Skeletal muscle tissue (tissue), 4 donors: ENCODE measurements around the gene KRTAP16-1. TPM values are rescaled to one million over a fixed set of nuclear protein-coding genes. Genes with fewer than 3 reads are reported as not detected.

Experiments used
- H3K27ac ChIP-seq: one replicate; pipeline ENCODE4 v1.7.0; 2013; ENCODE audit warnings: mild to moderate bottlenecking, low read depth, low read length, inconsistent platforms
- H3K27me3 ChIP-seq, 3 donors: one replicate each; pipeline ENCODE4 v1.7.0; 2013; ENCODE audit warnings: low read length in 3 of 3; ENCODE audit not compliant: control insufficient read depth in 3 of 3, insufficient read depth in 3 of 3
- H3K36me3 ChIP-seq, 3 donors: one replicate each; pipeline ENCODE4 v1.7.0; 2013; ENCODE audit warnings: low read length in 3 of 3; ENCODE audit not compliant: control insufficient read depth in 3 of 3, insufficient read depth in 3 of 3
- H3K4me1 ChIP-seq, 3 donors: one replicate each; pipeline ENCODE4 v1.7.0; 2013; ENCODE audit warnings: low read length in 3 of 3, mild to moderate bottlenecking in 3 of 3; ENCODE audit not compliant: control insufficient read depth in 3 of 3, insufficient read depth in 3 of 3
- H3K4me3 ChIP-seq, 3 donors: one replicate each; pipeline ENCODE4 v1.7.0; 2013; ENCODE audit warnings: low read length in 3 of 3
- H3K9ac ChIP-seq, 3 donors: one replicate each; pipeline ENCODE4 v1.7.0; 2013; ENCODE audit warnings: low read length in 3 of 3, mild to moderate bottlenecking in 3 of 3, moderate library complexity in 2 of 3, low read depth in 1 of 3
- H3K9me3 ChIP-seq, 3 donors: one replicate each; pipeline ENCODE4 v1.7.0; 2013; ENCODE audit warnings: low read length in 3 of 3; ENCODE audit not compliant: control insufficient read depth in 3 of 3
- total RNA-seq: library from RNA; depleted of rRNA; stranded (reverse); fragments of >200 nt; gene quantifications from one replicate; pipeline ENCODE4 v1.2.3, GENCODE V29; 2014
- donor health status: Osteomylitis.

The KRTAP16-1 gene
- total RNA-seq, 1 donor from 2014 or later: not detected

DNA sequence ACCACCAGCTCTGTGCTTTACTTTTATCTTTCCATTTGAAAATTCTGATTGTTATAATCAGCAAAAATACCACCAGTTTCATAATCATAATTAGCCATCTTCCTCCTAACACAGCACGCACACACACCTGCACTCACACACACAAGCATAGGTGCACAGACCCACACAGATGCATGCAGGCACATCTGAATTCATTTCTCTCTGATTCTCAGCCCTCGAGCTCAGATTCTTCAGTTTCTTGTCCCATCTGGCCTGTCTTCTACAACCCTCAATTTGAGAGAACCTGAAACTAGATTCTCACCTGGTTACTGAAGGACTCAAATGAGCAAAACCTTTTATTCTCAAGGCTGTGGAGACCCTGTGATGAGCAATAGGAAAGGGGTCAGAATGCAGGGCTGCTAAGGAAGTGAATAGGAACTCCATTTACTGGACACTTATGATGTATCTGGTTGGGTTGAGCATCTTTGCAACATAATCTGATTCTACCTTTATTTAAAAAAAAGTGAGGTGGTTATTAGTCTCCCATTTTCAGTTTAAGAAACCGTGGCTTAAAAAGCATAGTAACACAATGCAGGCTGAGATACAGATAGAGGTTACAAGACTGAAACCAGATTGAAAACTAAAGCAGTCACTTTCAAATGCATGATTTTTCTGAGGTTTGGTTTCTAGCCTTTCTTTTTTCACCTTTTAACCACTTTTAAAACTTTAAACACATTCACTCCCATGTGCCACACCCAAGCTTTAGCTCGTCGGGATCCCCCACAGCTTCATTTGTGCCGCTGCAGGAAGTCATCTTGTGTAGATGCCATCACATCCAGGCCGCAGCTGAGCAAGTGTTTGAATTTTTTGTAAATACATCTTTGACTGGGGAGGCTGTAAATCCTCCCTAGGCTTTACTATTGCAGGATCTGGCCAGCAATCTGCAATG is 32.1 kb upstream of the KRTAP16-1 start:
- Histone ChIP-seq H3K9ac (no peak overlapping the region), H3K27me3 (peaks cover 0 to 3% (median 2%) of the 10 kb centered on the region in 3 donors), H3K4me3 (no peak overlapping the region), H3K27ac (no peak overlapping the region), H3K36me3 (no peaks in the 10 kb centered on the region), H3K9me3 (no peaks in the 10 kb centered on the region), H3K4me1 (peaks cover 0 to 3% (median 0%) of the 10 kb centered on the region in 3 donors)

GRCh38 chr17:41340494-41340893 is 31.4 kb upstream of the KRTAP16-1 start:
- peaks cover 0 to 3% (median 2%) of the 10 kb centered on the region in 3 donors for H3K27me3 ChIP-seq
- no peaks in the 10 kb centered on the region for H3K36me3 ChIP-seq
- no peaks in the 10 kb centered on the region for H3K9me3 ChIP-seq
- no peak overlapping the region for H3K9ac ChIP-seq
- no peak overlapping the region for H3K4me3 ChIP-seq
- H3K27ac ChIP-seq: no peak overlapping the region
- peaks cover 0 to 3% (median 0%) of the 10 kb centered on the region in 3 donors for H3K4me1 ChIP-seq

- Histone ChIP-seq H3K4me3 (no peak overlapping the region), H3K27ac (no peak overlapping the region), H3K4me1 (peaks cover 0 to 3% (median 0%) of the 10 kb centered on the region in 3 donors), H3K9me3 (no peaks in the 10 kb centered on the region), H3K9ac (no peak overlapping the region), H3K27me3 (peaks cover 0 to 5% (median 4%) of the 10 kb centered on the region in 3 donors), H3K36me3 (no peaks in the 10 kb centered on the region)
These were observed 30.6 kb upstream of the KRTAP16-1 start for GRCh38 chr17:41339571-41340172.

DNA sequence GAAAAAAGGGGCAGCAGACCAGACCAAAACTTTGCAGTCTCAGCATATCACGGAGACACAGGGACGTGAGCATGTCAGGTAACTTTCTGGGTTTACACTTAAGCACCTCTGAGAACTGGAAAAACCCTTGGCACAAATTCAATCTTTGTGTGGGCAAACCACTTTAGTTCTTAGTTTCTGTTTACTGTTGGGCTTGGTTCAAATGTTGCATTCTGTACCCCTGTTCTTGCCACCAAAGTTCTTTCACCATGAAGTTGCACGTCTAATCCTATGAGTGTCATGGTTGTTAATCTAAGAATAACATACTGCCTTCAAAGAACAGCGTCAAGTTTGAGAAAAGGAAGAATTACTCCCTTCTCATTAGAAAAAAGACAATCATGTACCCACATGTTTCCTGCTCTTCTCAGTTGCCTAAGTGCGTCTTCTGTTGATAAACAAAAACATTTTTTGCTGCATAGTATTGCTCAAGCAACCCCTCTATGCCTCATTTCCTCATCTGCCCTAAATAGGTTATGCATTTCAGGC is 29.9 kb upstream of the KRTAP16-1 start:
- no peak overlapping the region for H3K27ac ChIP-seq
- H3K4me1 ChIP-seq: peaks cover 0 to 3% (median 0%) of the 10 kb centered on the region in 3 donors
- no peaks in the 10 kb centered on the region for H3K9me3 ChIP-seq
- H3K27me3 ChIP-seq: peaks cover 0 to 7% (median 5%) of the 10 kb centered on the region in 3 donors
- no peaks in the 10 kb centered on the region for H3K36me3 ChIP-seq
- H3K9ac ChIP-seq: no peak overlapping the region
- H3K4me3 ChIP-seq: no peak overlapping the region

- Histone ChIP-seq H3K4me3 (no peak overlapping the region), H3K9me3 (no peaks in the 10 kb centered on the region), H3K27me3 (peaks cover 0 to 7% (median 3%) of the 10 kb centered on the region in 3 donors), H3K4me1 (peaks cover 0 to 3% (median 0%) of the 10 kb centered on the region in 3 donors), H3K36me3 (no peaks in the 10 kb centered on the region), H3K9ac (no peak overlapping the region), H3K27ac (no peak overlapping the region)
These were observed 26.6 kb upstream of the KRTAP16-1 start for GRCh38 chr17:41335747-41336146.

- H3K4me1 ChIP-seq: no peaks in the 10 kb centered on the region
- H3K9ac ChIP-seq: no peak overlapping the region
- no peaks in the 10 kb centered on the region for H3K9me3 ChIP-seq
- peaks cover 0 to 7% (median 3%) of the 10 kb centered on the region in 3 donors for H3K27me3 ChIP-seq
- H3K4me3 ChIP-seq: no peak overlapping the region
- H3K36me3 ChIP-seq: no peaks in the 10 kb centered on the region
- H3K27ac ChIP-seq: no peak overlapping the region
These were observed 25.5 kb upstream of the KRTAP16-1 start for GRCh38 chr17:41334385-41335305.

DNA sequence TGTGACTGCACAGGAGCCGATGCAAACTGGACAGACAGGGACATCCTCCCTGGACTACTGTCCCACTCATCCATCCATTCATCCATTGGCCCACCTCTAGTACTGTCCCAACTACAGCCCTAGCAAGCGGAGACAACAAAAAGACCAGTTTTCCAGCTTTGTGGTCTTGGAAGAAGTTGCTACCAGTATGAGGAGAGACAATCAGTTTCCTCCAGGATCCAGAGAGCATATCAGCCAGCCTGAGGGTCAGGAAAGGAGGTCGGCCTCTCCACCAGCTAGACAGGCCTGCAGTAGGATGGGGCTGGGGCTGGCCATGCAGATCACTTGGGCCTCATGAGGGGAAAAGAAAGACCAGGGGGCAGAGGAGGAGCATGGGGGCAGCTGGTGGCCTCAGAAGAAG is 24.7 kb upstream of the KRTAP16-1 start:
- Histone ChIP-seq H3K9me3 (no peaks in the 10 kb centered on the region), H3K4me1 (no peaks in the 10 kb centered on the region), H3K27me3 (peaks cover 0 to 7% (median 3%) of the 10 kb centered on the region in 3 donors), H3K4me3 (no peak overlapping the region), H3K9ac (no peak overlapping the region), H3K27ac (no peak overlapping the region), H3K36me3 (no peaks in the 10 kb centered on the region)

DNA sequence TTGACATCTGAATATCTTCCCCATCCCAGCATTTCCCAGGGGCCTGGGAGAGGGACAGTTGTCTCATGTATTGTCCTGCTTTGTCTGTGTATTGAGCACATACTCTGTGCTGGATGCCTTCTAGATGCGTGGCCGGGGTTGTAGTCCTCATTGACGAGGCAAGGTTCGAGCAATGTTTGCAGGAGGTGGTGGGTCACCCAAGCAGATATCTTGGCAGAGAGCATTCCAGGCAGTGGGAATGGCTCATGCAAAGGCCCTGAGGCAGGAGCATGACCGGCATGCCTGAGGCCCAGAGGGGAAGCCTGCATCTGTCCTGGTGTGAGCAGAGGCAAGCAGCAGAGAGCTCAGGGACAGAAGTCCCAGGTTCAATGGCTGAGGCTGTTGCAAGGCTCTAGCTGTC is 24.0 kb upstream of the KRTAP16-1 start:
- no peaks in the 10 kb centered on the region for H3K9me3 ChIP-seq
- no peak overlapping the region for H3K4me3 ChIP-seq
- H3K36me3 ChIP-seq: no peaks in the 10 kb centered on the region
- no peak overlapping the region for H3K9ac ChIP-seq
- peaks cover 0 to 7% (median 3%) of the 10 kb centered on the region in 3 donors for H3K27me3 ChIP-seq
- H3K4me1 ChIP-seq: no peaks in the 10 kb centered on the region
- no peak overlapping the region for H3K27ac ChIP-seq

DNA sequence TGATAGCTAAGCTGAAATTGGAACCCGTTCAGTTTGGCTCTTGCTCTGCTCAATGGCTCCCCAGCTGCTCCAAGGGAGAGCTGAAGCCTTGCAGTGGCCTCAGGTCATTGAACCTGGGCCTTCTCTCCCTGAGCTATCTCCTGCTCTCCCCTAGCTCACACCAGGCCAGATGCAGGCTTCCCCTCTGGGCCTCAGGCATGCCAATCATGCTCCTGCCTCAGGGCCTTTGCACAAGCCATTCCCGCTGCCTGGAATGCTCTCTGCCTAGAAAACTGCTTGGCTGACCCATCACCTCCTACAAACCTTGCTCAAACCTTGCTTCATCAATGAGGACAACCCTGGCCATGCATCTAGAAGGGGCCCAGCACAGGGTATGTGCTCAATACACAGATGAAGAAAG is 23.1 kb upstream of the KRTAP16-1 start:
- no peak overlapping the region for H3K27ac ChIP-seq
- H3K36me3 ChIP-seq: no peaks in the 10 kb centered on the region
- no peak overlapping the region for H3K9ac ChIP-seq
- H3K4me1 ChIP-seq: no peaks in the 10 kb centered on the region
- no peaks in the 10 kb centered on the region for H3K9me3 ChIP-seq
- peaks cover 0 to 7% (median 7%) of the 10 kb centered on the region in 3 donors for H3K27me3 ChIP-seq
- no peak overlapping the region for H3K4me3 ChIP-seq
